HepG2 (cell line): ENCODE measurements around the gene GSTT2. TPM values are rescaled to one million over a fixed set of nuclear protein-coding genes. Genes with fewer than 3 reads are reported as not detected.
"Not testable (repeated sequence)": the region's sequence is repeated elsewhere in the genome, so short reads cannot be mapped to it uniquely, and the experiment has no call there.

Experiments
- ATAC-seq: fragments of 200-7000 bp; cut with Tn5 transposase; 3 replicates; pipeline ENCODE4 v1.9.1; 2020; ENCODE audit warnings: mild to moderate bottlenecking, moderate library complexity
- BruUV-seq: library from RNA; stranded (reverse); fragments of 400-500 nt; replicated peaks from 2 replicates; lab custom pipeline; 2021; lab: Mats Ljungman, UMichigan
- CTCF ChIA-PET: fragments of 300-600 bp; formaldehyde crosslinking; extraction: SDS; loops from one replicate; lab custom pipeline; 2021; ENCODE audit warnings: low total read pairs, inconsistent platforms, low intra/inter-chr PET ratio; lab: Yijun Ruan, JAX
- POLR2A ChIA-PET: fragments of 350-600 bp; sonication (Branson Sonifier 250); formaldehyde crosslinking; loops from one replicate; lab custom pipeline; 2020; ENCODE audit warnings: antibody characterized with exemption, inconsistent platforms; lab: Yijun Ruan, JAX
- DNase-seq: peaks from one replicate; pipeline ENCODE4 v3.0.0-alpha.2; 2015; ENCODE audit warnings: low spot score
- FAIRE-seq: peaks from 3 replicates; lab custom pipeline; 2011; peaks lifted over from hg19 to GRCh38; lab: Jason Lieb, UNC
- H2AFZ ChIP-seq: one replicate; pipeline ENCODE4 v1.6.1; 2011; ENCODE audit warnings: low read length, inconsistent platforms
- H3K27ac ChIP-seq: fragments of 300-600 bp; 3 replicates; pipeline ENCODE4 v1.8.0; 2011; ENCODE audit warnings: mixed run types, mild to moderate bottlenecking, mixed read lengths, low read length, inconsistent platforms; ENCODE audit not compliant: insufficient read depth; ENCODE audit errors: extremely low read length
- H3K27me3 ChIP-seq, 2 experiments: fragments of 200-600 bp in 1 of 2; 2 replicates in 1 of 2; 3 replicates in 1 of 2; pipeline versions ENCODE4 v1.6.0 to v1.8.0; 2011; ENCODE audit warnings: low read length in 2 of 2, mild to moderate bottlenecking in 2 of 2, moderate library complexity in 2 of 2, inconsistent platforms in 1 of 2; ENCODE audit not compliant: insufficient read depth in 2 of 2, control insufficient read depth in 1 of 2
- H3K36me3 ChIP-seq, 2 experiments: fragments of 200-600 bp in 1 of 2; replicated peaks in 1 of 2; 2 replicates in 1 of 2; 3 replicates in 1 of 2; pipeline versions ENCODE4 v1.5.1 to v1.8.0; 2011; ENCODE audit warnings: low read length in 2 of 2, inconsistent platforms in 1 of 2; ENCODE audit not compliant: insufficient read depth in 2 of 2, control insufficient read depth in 1 of 2
- H3K4me1 ChIP-seq: 2 replicates; pipeline ENCODE4 v1.5.1; 2012; ENCODE audit warnings: low read length, inconsistent platforms; ENCODE audit not compliant: insufficient read depth
- H3K4me2 ChIP-seq: 2 replicates; pipeline ENCODE4 v1.6.0; 2011; ENCODE audit warnings: low read depth, low read length, inconsistent platforms
- H3K4me3 ChIP-seq, 3 experiments: fragments of 200-600 bp in 1 of 3; sonication (generic), shearing (Covaris generic) in 1 of 3; replicated peaks in 1 of 3; 2 replicates each; pipeline ENCODE4 v1.5.1; 2011 to 2016; ENCODE audit warnings: low read length in 3 of 3, inconsistent platforms in 2 of 3, low read depth in 2 of 3, mild to moderate bottlenecking in 2 of 3, control low read depth in 1 of 3, mixed read lengths in 1 of 3; ENCODE audit not compliant: insufficient read depth in 1 of 3
- H3K79me2 ChIP-seq: one replicate; pipeline ENCODE4 v1.6.1; 2011; ENCODE audit warnings: low read length, inconsistent platforms; ENCODE audit not compliant: insufficient read depth
- H3K9ac ChIP-seq: 2 replicates; pipeline ENCODE4 v1.6.0; 2011; ENCODE audit warnings: mild to moderate bottlenecking, low read depth, low read length, inconsistent platforms; ENCODE audit not compliant: insufficient read depth
- H3K9me3 ChIP-seq: 2 replicates; pipeline ENCODE4 v1.5.1; 2012; ENCODE audit warnings: mild to moderate bottlenecking, low read length
- H4K20me1 ChIP-seq: 2 replicates; pipeline ENCODE4 v1.6.0; 2011; ENCODE audit warnings: inconsistent platforms, mild to moderate bottlenecking, low read length, moderate library complexity; ENCODE audit not compliant: insufficient read depth
- AGO2 ChIP-seq: fragments of 200-400 bp; formaldehyde crosslinking; optimal IDR thresholded peaks from 2 replicates; pipeline ENCODE3; 2017; ENCODE audit warnings: mild to moderate bottlenecking, low read depth, low read length, moderate library complexity
- HNRNPLL ChIP-seq: fragments of 200-400 bp; formaldehyde crosslinking; IDR thresholded peaks from 2 replicates; pipeline ENCODE4 v1.6.1; 2017; ENCODE audit warnings: mild to moderate bottlenecking, low read depth, low read length; ENCODE audit not compliant: poor library complexity, severe bottlenecking
- IRF9 ChIP-seq: sonication (generic); formaldehyde crosslinking; IDR thresholded peaks from 2 replicates; pipeline ENCODE4 v1.8.0; 2022; ENCODE audit warnings: missing genetic modification reagents, mild to moderate bottlenecking, borderline replicate concordance
- LBX2 ChIP-seq: sonication (generic); formaldehyde crosslinking; IDR thresholded peaks from 2 replicates; pipeline ENCODE4 v1.5.0; 2020; ENCODE audit warnings: missing genetic modification reagents, mild to moderate bottlenecking, borderline replicate concordance
- MIXL1 ChIP-seq: IDR thresholded peaks from 2 replicates; pipeline ENCODE4 v1.6.1; 2016
- MTF2 ChIP-seq: sonication (generic); formaldehyde crosslinking; IDR thresholded peaks from 2 replicates; pipeline ENCODE4 v1.5.0; 2020; ENCODE audit warnings: missing genetic modification reagents, borderline replicate concordance
- SP2 ChIP-seq: sonication (generic); formaldehyde crosslinking; IDR thresholded peaks from 2 replicates; pipeline ENCODE4 v1.5.1; 2020; ENCODE audit warnings: mild to moderate bottlenecking, missing genetic modification reagents
- ZNF362 ChIP-seq: sonication (generic); formaldehyde crosslinking; IDR thresholded peaks from 2 replicates; pipeline ENCODE4 v1.4.0; 2020; ENCODE audit warnings: missing genetic modification reagents, mild to moderate bottlenecking, borderline replicate concordance
- ZNF567 ChIP-seq: sonication (generic); formaldehyde crosslinking; IDR thresholded peaks from 2 replicates; pipeline ENCODE4 v1.8.1; 2023; ENCODE audit warnings: mild to moderate bottlenecking, missing genetic modification reagents, borderline replicate concordance
- ZNF607 ChIP-seq: sonication (generic); formaldehyde crosslinking; IDR thresholded peaks from 2 replicates; pipeline ENCODE4 v1.5.1; 2020; ENCODE audit warnings: missing genetic modification reagents, mild to moderate bottlenecking, borderline replicate concordance
- WGBS: methylation state at CpG from one replicate; pipeline ENCODE4 v1.1.6; 2017; ENCODE audit warnings: low lambda C conversion rate; 5-methylcytosine and 5-hydroxymethylcytosine counted together
- in situ Hi-C: cut with HindIII; loops from 2 replicates; pipeline ENCODE4 v1.10.0; 2017; ENCODE audit warnings: low pct_unique_long_range_greater_than_20kb; ENCODE audit not compliant: extremely low pct_ligation_motif_present
- intact Hi-C: fragments of 100-400 bp; cut with micrococcal nuclease; formaldehyde crosslinking; loops from one replicate; pipeline ENCODE4 v1.10.0; 2022; ENCODE audit not compliant: unreplicated experiment
- polyA plus RNA-seq, 8 experiments: library from polyadenylated mRNA; depleted of rRNA in 3 of 8; stranded (reverse) in 7 of 8; unstranded in 1 of 8; fragments of >200 nt; fragmentation: Illumina TruSeq in 4 of 8; extraction: Trizol in 4 of 8; gene quantifications; 2 replicates each; pipeline versions ENCODE4 v1.2.1 to v1.2.3, GENCODE V29; 2011 to 2016; ENCODE audit warnings: low read depth in 4 of 8, missing spikeins in 1 of 8, mixed read lengths in 1 of 8; ENCODE audit not compliant: insufficient read depth in 1 of 8
- total RNA-seq, 5 experiments: library from RNA; depleted of rRNA; stranded (reverse); fragments of >200 nt; fragmentation: Illumina TruSeq; extraction: Trizol; gene quantifications; 2 replicates each; pipeline ENCODE4 v1.2.3, GENCODE V29; 2016; ENCODE audit warnings: low read depth in 1 of 5

Gene GSTT2
- total and polyA plus RNA-seq, 2 of the 13 experiments (the other 11 are each of a cell fraction or from before 2014, with no cell fraction given), result not detected

DNA sequence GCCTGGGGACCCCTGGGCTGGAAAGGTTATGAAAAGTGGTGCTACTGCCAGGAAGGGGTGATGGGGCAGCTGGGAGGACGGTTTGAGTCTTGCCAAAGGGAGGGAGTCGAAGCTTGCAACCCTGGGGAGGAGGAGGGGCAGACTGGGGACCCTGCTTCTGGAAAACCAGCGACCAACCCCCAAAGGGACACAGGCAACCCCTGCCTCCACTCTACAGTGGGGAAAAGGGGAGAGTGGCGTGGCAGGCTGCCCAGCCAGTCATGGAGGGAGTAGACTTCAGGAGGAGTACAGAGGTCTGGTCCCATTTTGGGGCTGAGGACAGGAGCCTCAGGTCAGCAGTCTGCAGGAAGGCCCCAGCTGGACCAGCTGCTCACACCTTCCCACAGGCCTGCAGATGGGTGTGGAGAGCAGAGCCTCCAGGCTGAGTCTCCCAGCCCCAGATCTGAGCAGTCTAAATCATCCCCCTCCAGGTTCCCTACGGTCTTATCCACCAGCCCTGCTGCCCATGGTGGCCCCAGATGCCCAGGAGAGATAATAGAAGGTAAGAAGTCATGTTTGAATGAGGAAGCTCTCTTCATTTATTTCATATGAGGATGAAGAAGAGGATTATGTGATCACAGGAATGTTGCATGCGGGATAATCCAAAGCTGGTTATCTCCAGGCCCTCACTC is 9.0 kb upstream of the GSTT2 start (continued):
- TF ChIP-seq IRF9 (CRISPR knock-in tag) (no peak), HNRNPLL (no peak), AGO2 (peak; percentile 23), MTF2 (no peak), ZNF567 (no peak), SP2 (no peak), MIXL1 (no peak), ZNF362 (CRISPR knock-in tag) (no peak), ZNF607 (CRISPR knock-in tag) (no peak), LBX2 (CRISPR knock-in tag) (no peak)

DNA sequence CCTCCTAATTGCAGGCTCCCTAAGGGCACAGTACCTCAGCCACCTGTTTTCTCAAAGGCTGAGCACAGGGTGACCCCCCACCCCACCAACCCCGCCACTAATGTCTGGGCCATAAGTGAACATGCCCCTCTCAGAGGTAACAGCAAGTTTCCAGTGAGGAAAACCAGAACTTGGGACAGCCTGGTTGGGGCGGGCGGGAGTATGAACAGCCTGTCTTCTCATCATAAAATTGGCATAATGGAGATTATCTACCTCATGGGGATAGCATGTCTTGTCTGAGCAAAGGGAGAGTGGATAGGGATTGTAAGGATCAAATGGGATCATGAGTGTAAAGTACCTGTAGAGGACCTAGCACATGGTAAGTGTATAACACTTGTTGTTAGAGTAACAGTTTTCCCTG is 8.0 kb upstream of the GSTT2 start:
- in situ Hi-C loops, H4K20me1 ChIP-seq, ATAC-seq, H3K4me1 ChIP-seq, H3K9ac ChIP-seq, H3K9me3 ChIP-seq, H3K27ac ChIP-seq, intact Hi-C loops, BruUV-seq, H3K79me2 ChIP-seq, CTCF ChIA-PET, H3K4me2 ChIP-seq, FAIRE-seq, H3K27me3 ChIP-seq, DNase-seq, H2AFZ ChIP-seq, H3K4me3 ChIP-seq: not testable (repeated sequence)
- WGBS, result 100% methylated on average over 3 of the region's 3 CpGs
- POLR2A ChIA-PET, result interaction anchor here (1.7 kb wide), 1 partner anchor 58 kb away, joined by 4 read pairs; no protein-coding TSS in a partner anchor
- H3K36me3 ChIP-seq, result peaks cover 4 to 28% of the 10 kb centered on the region in 2 experiments

- H3K79me2 ChIP-seq, H3K4me2 ChIP-seq, H3K4me1 ChIP-seq, intact Hi-C loops, H3K27ac ChIP-seq, H3K4me3 ChIP-seq, BruUV-seq, H2AFZ ChIP-seq, DNase-seq, H4K20me1 ChIP-seq, H3K9ac ChIP-seq, CTCF ChIA-PET, POLR2A ChIA-PET, H3K9me3 ChIP-seq, in situ Hi-C loops, H3K27me3 ChIP-seq: not testable (repeated sequence)
- peak; percentile 99 for FAIRE-seq
- H3K36me3 ChIP-seq, result peaks cover 4 to 26% of the 10 kb centered on the region in 2 experiments
- peak; percentile 96 for ATAC-seq
- no CpG with 5 or more reads among the region's 29 CpGs for WGBS
These were observed 5.6 kb upstream of the GSTT2 start, which contains the start of gene DDT for GRCh38 chr22:23974345-23974744. Gene DDT, minus strand, starts transcription at chr22:23974441. Its CDS starts 27 bp downstream, at chr22:23974414.
